Gastroesophageal sphincter (tissue), 4 donors: ENCODE measurements around the gene COG1. TPM values are rescaled to one million over a fixed set of nuclear protein-coding genes. Genes with fewer than 3 reads are reported as not detected.

Source experiments
- ATAC-seq: fragments of 150-250 bp; one replicate; pipeline ENCODE4 v1.9.1; 2016; ENCODE audit warnings: mild to moderate bottlenecking, moderate library complexity
- H3K27ac ChIP-seq, 4 donors: fragments of 200-600 bp; sonication (generic) in 3 of 4; 1 replicate in 3 of 4; 2 replicates in 1 of 4; pipeline ENCODE4 v1.5.1; 2016 to 2019
- H3K27me3 ChIP-seq: fragments of 200-600 bp; sonication (generic); one replicate; pipeline ENCODE4 v1.5.1; 2019
- H3K36me3 ChIP-seq, 2 donors: fragments of 200-600 bp; sonication (generic); one replicate each; pipeline ENCODE4 v1.5.1; 2019; ENCODE audit warnings: control low read depth in 1 of 2
- H3K4me1 ChIP-seq, 3 donors: fragments of 200-600 bp; sonication (generic); 1 replicate in 2 of 3; 2 replicates in 1 of 3; pipeline ENCODE4 v1.5.1; 2016 to 2019; ENCODE audit warnings: control low read depth in 2 of 3
- H3K4me3 ChIP-seq, 2 donors: fragments of 200-600 bp; sonication (generic); one replicate each; pipeline ENCODE4 v1.5.1; 2019; ENCODE audit warnings: mild to moderate bottlenecking in 1 of 2, moderate library complexity in 1 of 2
- H3K9me3 ChIP-seq, 3 donors: fragments of 200-600 bp; sonication (generic); one replicate each; pipeline ENCODE4 v1.5.1; 2017 to 2019; ENCODE audit warnings: control low read depth in 2 of 3
- CTCF ChIP-seq, 4 experiments: fragments of 200-600 bp in 2 of 4; fragments of 450-650 bp in 2 of 4; sonication (generic) in 1 of 4; IDR thresholded peaks; one replicate each; pipeline ENCODE4 v1.5.1; 2017 to 2019; ENCODE audit warnings: antibody characterized with exemption in 4 of 4, mild to moderate bottlenecking in 2 of 4, moderate library complexity in 2 of 4
- EP300 ChIP-seq: sonication (generic); formaldehyde crosslinking; IDR thresholded peaks from one replicate; pipeline ENCODE4 v1.6.1; 2017; ENCODE audit warnings: antibody characterized with exemption, mild to moderate bottlenecking
- POLR2A ChIP-seq, 2 donors: fragments of 450-650 bp; IDR thresholded peaks; one replicate each; pipeline ENCODE4 v1.6.1; 2017; ENCODE audit warnings: antibody characterized with exemption in 2 of 2, mild to moderate bottlenecking in 2 of 2, moderate library complexity in 1 of 2
- POLR2AphosphoS5 ChIP-seq: sonication (generic); formaldehyde crosslinking; IDR thresholded peaks from one replicate; pipeline ENCODE4 v1.6.1; 2017; ENCODE audit warnings: antibody characterized with exemption
- WGBS, 2 donors: methylation state at CpG; one replicate each; pipeline ENCODE4 v1.1.5; 2018; ENCODE audit warnings: low coverage in 1 of 2; 5-methylcytosine and 5-hydroxymethylcytosine counted together
- total RNA-seq, 4 donors: library from RNA; depleted of rRNA; stranded (reverse); fragments of >200 nt; gene quantifications; one replicate each; pipeline ENCODE4 v1.1.0, GENCODE V29; 2016

COG1 gene
- total RNA-seq, 4 donors from 2014 or later = 16.2 to 33.0 (median 27.3) TPM

GRCh38 chr17:73240561-73240960 is 47.7 kb downstream of the COG1 start:
- 40 to 65% methylated on average over 1 to 2 of the region's 2 CpGs for WGBS, 2 donors
- Histone ChIP-seq H3K4me3 (no peak overlapping the region), H3K9me3 (no peaks in the 10 kb centered on the region), H3K4me1 (peaks cover 0 to 29% (median 0%) of the 10 kb centered on the region in 3 donors), H3K27me3 (no peaks in the 10 kb centered on the region), H3K36me3 (peaks cover 0 to 67% of the 10 kb centered on the region in 2 donors), H3K27ac (no peak overlapping the region)
- ATAC-seq = no peak
- TF ChIP-seq POLR2AphosphoS5 = no peak
- no peak for TF ChIP-seq EP300
- TF ChIP-seq CTCF (IDR thresholded peaks at IDR 0.05) = no peak
- TF ChIP-seq POLR2A (IDR thresholded peaks at IDR 0.05) = no peak

- H3K36me3 ChIP-seq = peaks cover 0 to 65% of the 10 kb centered on the region in 2 donors
- H3K9me3 ChIP-seq = no peaks in the 10 kb centered on the region
- no peaks in the 10 kb centered on the region for H3K4me1 ChIP-seq
- no peak for ATAC-seq
- 87 to 93% methylated on average over 2 of the region's 2 CpGs for WGBS, 2 donors
- no peaks in the 10 kb centered on the region for H3K27me3 ChIP-seq
- no peak for TF ChIP-seq CTCF (IDR thresholded peaks at IDR 0.05)
- no peak for TF ChIP-seq EP300
- TF ChIP-seq POLR2AphosphoS5 = no peak
- TF ChIP-seq POLR2A (IDR thresholded peaks at IDR 0.05) = no peak
- no peak overlapping the region for H3K4me3 ChIP-seq
- H3K27ac ChIP-seq = no peak overlapping the region
Observed at GRCh38 chr17:73247726-73248125, 54.9 kb downstream of the COG1 start.

- H3K27me3 ChIP-seq = no peaks in the 10 kb centered on the region
- WGBS, 2 donors = 75 to 77% methylated on average over 10 of the region's 10 CpGs
- H3K4me1 ChIP-seq = no peaks in the 10 kb centered on the region
- no peak overlapping the region for H3K27ac ChIP-seq
- H3K4me3 ChIP-seq = no peak overlapping the region
- peaks cover 0 to 57% of the 10 kb centered on the region in 2 donors for H3K36me3 ChIP-seq
- ATAC-seq = no peak
- no peaks in the 10 kb centered on the region for H3K9me3 ChIP-seq
- TF ChIP-seq CTCF (IDR thresholded peaks at IDR 0.05) (no peak), POLR2AphosphoS5 (no peak), EP300 (no peak), POLR2A (IDR thresholded peaks at IDR 0.05) (no peak)
Observed at GRCh38 chr17:73248532-73248931, 55.7 kb downstream of the COG1 start.

GRCh38 chr17:73249700-73250099 is 56.8 kb downstream of the COG1 start:
- H3K9me3 ChIP-seq = no peaks in the 10 kb centered on the region
- H3K27me3 ChIP-seq = no peaks in the 10 kb centered on the region
- whole genome bisulfite sequencing, 2 donors = 60 to 76% methylated on average over 8 of the region's 8 CpGs
- H3K4me3 ChIP-seq = no peak overlapping the region
- H3K27ac ChIP-seq = no peak overlapping the region
- ATAC-seq = no peak
- TF ChIP-seq EP300 (no peak), POLR2A (IDR thresholded peaks at IDR 0.05) (no peak), CTCF (IDR thresholded peaks at IDR 0.05) (no peak), POLR2AphosphoS5 (no peak)
- H3K4me1 ChIP-seq = no peaks in the 10 kb centered on the region
- H3K36me3 ChIP-seq = peaks cover 0 to 45% of the 10 kb centered on the region in 2 donors

- TF ChIP-seq EP300 (no peak), POLR2AphosphoS5 (no peak), CTCF (IDR thresholded peaks at IDR 0.05) (no peak), POLR2A (IDR thresholded peaks at IDR 0.05) (no peak)
- no peak for ATAC-seq
- Histone ChIP-seq H3K36me3 (peaks cover 0 to 31% of the 10 kb centered on the region in 2 donors), H3K27me3 (no peaks in the 10 kb centered on the region), H3K27ac (no peak overlapping the region), H3K4me3 (no peak overlapping the region), H3K9me3 (no peaks in the 10 kb centered on the region), H3K4me1 (peaks cover 0 to 7% (median 0%) of the 10 kb centered on the region in 3 donors)
- 40 to 93% methylated on average over 1 to 5 of the region's 10 CpGs for WGBS, 2 donors
Observed at GRCh38 chr17:73250851-73251640, 58.2 kb downstream of the COG1 start.
